ENCODE measurements around the gene ULBP2. TPM values are rescaled to one million over a fixed set of nuclear protein-coding genes. Genes with fewer than 3 reads are reported as not detected.
"Not testable (repeated sequence)": the region's sequence is repeated elsewhere in the genome, so short reads cannot be mapped to it uniquely, and the experiment has no call there.

The ULBP2 gene
- total RNA-seq, 1 donor from 2014 or later: 2.0 TPM

DNA sequence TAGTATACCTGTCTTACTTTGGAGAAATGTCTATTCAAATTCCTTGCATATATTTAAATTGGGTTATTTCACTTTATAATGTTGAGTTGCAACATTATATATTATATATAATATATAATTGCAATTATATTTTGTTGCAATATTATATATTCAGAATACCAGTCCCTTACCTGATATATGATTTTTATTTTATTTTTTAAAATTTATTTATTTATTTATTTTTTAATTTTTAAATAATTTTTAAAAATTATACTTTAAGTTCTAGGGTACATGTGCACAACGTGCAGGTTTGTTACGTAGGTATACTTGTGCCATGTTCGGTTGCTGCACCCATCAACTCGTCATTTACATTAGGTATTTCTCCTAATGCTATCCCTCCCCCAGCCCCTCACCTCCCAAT is 14.8 kb upstream of the ULBP2 start:
- not testable (repeated sequence) for DNase-seq

DNA sequence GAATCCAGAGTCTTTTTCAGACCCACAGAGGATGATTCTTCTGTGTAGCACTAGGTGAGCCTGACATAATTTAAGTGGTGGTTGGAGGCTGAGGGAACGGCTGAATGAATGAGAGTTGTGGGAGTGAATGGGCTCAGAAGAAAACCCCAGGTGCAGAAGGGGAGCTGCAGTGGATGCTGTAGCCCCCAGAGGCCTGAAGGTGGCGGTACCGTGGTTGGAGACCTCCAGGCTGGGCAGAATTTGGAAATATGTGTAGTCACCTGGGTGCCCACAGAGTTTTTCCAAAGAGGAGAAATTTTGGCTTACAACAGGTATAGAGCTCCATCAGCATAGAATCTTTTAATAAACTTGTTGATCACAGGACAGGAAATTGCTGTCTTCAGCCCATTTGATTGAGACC is 12.4 kb upstream of the ULBP2 start:
- DNase-seq: peak; percentile 40

DNA sequence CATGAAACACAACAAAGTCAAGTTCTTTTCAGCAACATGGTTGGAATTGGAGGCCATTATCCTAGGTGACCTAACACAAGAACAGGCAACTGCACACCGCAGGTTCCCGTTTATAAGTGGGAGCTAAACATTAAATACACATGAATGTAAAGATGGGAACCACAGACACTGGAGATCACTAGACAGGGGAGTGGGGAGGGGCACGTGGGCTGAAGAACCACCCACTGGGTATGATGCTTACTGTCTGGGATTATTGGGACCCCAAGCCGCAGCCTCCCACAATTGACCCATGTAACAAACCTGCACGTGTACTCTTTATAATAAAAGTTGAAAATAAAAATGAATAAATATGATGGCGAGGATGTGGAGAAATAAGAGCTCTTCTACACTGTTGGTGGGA is 10.3 kb upstream of the ULBP2 start:
- DNase-seq: no peak

DNA sequence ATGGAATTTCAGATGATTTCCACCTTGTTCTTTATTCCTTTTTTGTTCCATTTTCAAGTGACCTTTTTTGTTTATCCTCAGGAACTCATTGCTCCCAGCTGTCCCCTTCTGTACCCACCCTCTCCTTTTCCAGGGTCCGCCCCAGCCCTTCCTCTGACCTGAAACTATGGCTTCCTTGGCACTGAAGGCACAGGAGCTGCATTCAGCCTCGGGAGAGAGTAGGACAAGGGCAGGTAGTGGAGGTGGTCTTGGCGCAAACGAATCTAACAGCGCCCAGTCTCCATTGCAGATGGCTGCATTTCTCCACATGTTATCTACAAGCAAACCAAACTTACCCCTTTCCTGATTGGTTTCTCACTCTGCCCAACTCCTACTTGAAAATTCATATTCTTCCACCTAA is 8.8 kb upstream of the ULBP2 start:
- no peak for DNase-seq

DNA sequence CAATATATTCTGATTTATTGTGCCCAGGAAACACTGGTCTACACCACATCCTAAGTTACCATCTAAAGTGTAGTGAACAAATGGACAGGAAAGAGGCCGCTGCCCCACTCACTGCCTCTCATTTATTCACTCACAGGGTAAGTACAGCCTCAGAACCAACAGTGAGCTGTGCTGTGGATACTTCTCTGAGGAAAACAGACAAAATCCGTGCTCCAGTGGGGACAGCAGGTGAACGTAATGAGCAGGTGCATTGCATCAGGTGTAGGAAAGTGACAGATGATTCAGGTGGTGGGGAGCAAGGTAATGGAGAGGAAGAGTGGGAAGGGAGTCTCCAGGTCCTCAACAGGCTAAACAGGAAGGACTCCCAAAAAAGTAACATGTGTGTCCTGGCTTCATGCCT is 8.4 kb upstream of the ULBP2 start:
- DNase-seq: no peak

DNA sequence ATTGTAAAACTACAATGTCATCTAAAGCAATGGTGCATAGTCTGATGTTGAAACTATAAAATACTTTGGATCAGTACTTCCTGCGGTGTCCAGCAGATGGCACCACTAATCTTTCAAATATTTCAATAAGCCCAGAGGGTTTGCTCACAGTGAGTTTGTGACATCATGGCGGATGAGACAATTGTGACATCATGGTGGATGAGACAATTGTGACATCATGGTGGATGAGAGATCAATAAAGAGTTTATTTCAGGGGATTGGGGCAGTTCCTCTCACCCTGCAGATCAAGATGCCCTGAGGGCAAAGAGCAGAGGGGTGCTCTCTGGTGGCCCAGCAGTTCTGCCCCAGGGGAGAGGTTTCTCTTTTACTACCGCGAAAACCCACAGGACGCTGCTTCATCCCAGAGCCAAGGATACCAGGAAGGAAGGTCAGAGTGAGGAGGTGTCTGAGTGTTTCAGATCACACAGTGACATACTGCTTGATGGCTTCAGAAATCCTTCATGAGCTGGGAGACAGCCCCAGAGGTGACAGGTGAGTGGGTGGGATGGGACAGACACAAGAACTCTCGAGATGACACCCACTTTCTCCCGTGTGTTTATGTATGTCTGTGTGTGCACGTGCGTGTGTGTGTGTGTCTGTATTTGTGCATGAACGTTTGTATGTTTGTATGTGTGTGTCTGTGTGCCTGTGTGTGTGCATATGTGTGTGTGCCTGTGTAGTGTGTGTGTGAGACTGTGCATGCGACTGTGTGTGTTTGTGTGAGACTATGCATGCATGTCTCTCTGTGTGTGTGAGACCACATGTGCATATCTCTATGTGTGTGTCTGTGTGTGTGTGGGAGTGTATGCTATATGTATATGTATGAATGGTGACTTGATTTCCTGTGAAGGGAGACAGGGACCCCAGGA is 7.3 kb upstream of the ULBP2 start:
- DNase-seq: peak; percentile 86

DNA sequence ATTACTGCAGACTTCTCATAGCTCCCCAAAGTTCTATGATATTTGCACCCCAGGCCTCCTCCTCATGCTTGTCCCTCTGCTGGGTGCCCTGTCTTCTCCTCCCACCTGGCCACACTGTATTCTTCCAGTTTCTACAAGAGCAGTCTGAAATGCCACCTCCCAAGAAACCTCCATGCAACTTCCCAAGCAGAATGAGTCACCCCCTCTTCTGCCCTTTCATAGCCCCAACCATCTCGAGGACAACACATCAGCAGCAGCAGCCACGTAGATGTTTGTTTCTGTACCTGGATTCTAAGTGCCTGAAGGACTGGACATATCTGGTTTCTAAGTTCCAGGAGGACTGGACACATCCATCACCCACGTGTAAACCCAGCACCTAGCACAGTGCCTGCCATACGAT is 6.6 kb upstream of the ULBP2 start:
- DNase-seq: no peak

DNA sequence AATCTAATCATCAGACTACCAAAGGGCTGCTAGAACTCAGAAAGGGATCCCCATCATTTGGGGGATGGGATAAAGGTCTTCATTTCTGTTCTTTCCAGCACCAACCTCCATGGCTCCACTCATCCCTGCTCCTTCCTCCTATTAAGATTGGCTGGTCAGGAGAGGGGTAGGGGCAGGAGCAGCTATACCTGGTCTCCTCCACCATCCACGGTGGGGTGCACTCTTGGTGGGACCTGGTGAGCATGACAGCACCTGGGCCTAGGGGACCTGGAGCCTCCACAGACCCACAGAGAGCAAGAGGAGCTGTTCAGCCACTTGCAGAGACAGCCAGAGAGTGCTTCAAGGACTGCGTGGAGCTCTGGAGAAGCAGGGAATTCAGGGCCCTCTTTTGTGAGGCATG is 6.1 kb upstream of the ULBP2 start:
- no peak for DNase-seq

DNA sequence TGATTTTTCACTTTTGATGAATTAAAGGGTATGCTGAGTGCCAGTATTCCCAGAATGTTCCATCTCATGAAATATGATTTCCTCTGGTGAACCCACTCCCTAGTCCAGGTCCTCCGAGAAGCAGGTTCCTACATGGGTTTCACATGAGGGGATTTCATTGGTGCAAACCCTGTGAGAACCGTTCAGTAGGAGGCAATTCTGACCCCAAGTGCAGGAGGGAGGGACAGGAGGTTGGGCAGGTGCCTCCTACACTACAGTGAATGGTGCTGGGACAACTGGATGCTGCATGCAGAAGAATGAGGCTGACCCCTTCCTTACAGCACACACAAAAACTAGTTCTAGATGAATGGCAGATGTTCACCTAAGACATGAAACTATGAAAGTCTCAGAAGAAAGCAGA is 5.1 kb upstream of the ULBP2 start:
- no peak for DNase-seq

DNA sequence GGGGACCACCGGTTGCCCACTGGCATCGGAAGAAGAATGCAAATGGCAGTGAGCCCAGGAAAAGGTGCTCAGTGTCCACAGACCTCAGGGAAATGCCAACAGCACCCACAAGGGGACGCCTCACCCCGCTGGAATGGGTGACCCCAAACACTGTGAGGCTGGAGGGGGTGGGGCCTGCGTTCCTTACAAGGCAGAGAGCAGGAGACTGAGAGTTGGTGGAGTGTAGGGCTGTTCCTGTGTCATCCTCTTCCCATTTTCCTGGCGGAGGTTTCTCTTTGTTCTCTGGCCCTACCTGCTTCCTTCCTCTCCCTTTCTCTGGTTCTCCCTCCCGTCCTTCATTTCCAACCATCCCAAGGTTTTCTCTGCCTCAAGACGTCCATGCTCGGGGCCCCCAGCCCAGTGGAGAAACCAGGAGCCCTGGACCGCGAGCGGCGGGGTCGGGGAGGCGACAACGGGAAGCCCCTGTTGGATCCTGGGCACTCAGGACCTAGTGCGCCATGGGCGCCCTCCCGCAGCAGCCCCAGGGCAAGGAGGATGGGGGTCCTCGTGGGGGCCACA is 3.7 kb upstream of the ULBP2 start:
- DNase-seq: not testable (repeated sequence)

DNA sequence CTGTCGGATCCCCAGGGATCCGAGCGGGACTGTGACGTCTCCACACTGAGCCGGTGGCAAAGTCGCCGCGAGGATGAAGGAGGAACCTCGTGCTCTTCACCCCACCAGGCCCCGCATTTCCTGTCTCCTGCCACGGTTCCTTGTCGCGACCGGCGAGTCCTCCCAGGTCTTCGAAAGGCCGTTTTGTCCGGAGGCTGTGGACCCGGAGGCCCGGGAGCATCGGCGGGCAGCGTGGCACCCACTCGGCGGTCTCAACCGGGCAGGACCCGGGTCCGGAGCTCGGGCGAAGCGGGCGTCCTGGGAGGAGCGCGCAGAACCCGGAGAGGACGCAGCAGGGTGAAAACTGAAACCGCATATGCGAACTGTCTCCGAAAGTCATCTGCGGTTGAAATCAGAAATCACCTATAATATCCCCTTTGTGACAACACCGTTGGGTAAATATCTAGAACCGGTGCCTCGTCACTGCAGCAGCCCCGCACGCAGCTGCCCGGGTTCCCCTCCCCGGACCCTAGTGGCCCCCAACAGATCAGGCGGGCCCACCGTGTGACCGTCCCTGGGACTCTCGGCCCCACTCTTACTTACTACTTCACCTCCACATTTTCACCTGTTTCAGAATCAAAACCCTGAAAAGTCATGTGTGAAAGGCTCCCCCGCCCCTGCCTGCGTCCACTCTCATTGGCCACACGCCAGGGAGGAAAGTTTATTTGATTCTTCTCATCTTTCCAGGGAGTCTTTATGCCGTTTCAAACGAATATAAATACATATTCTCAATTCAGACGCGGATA is 3.1 kb upstream of the ULBP2 start:
- DNase-seq: no peak

DNA sequence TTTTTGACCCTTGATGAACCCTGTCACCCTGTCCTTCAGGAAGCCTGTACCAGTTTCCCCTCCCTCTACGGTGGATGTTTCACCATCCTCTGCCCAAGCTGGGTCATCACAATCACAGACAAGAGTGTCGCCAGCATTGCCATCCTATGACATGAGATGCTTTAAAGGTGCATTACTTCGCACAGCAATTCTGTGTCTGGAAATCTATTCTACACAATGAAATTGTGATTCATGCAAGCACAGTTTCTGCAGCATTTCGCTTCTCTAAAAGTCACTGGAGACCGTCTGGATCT is 2.5 kb upstream of the ULBP2 start:
- DNase-seq: no peak

DNA sequence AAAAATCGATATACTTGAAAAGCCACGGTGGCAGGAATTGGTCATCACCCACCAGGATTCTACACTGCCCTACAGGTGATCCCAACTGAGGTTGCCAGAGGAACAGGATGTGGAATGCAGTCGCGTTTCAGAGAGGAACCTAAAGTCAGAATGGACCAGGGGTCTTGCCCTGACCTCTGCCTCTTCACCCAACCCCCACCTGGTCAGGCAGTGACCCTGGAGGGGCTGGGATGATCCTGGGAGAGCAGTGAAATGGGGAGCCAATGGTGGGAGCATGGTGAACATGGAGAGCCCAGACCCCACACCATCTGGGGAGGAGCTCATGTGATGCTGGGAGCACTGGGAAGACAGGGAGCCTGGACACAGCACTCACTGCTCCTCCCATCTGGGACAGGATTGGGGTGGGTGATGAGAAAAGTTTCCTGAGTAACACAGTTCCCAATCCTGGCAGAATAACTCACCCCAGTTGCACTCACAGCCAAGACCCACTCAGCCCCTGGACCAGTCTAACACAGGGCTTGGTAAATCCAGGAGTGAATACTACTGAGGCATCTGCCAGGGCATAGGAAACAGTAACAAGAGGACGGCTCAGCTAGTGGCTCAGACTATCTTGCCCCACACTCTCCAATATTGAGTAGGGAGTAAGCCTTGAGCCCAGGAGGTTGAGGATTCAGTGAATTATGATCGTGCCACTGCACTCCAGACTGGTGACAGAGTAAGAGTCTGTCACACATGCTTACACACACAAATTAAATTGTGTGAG is 1.7 kb upstream of the ULBP2 start:
- DNase-seq: no peak

DNA sequence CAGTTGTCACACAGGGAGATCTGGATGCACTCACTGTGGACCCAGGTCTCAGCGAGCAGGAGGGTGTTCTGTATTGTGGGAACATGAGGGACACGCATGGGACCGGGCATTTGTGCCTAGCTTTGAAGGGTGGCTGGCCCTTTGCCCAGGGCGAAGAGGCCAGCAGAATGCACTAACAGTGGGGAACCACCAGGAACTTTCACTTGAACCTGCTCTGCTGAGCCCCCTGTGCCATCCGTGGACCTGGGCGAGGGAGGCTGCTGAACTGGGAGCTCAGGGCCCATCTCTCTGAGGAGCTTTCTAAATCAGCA is 1.2 kb upstream of the ULBP2 start:
- no peak for DNase-seq

DNA sequence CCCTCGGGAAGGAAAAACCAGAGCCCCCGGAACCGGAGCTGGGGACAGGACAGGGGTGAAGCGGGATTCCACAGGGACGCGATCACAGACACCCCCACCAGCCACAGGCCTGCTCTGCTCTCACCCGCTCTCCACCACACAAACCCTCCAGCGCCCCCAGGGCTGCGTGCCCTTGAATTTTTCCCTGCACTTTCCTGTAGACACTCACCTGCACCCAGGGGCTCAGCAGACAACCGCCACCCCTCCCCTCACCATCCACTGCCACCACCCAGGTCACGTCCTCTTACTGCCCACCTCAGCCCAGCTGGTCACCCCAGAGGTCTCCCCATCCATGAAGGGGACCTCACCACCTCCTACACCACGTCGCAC is 631 bp downstream of the ULBP2 start:
- peak; percentile 27 for DNase-seq

DNA sequence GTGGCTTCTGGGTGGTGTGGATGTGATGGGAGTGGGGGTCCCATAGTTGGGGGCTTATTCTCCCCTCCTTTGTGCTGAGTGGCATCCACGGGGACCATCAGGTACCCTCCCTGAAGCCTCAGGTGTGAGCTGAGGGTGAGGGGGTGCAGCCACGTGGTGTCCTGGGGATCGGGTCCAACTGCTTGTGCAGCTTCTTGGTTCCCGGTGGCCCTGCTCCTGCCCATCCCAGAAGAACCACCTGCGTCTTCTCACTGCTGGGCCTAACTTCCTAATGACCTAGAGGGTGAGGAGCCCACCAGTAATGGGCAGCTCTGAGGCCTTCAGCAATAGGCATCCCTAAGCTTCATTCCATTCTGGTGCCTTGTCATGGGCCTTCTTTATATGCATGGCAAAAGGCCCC is 1.5 kb downstream of the ULBP2 start:
- not testable (repeated sequence) for DNase-seq

DNA sequence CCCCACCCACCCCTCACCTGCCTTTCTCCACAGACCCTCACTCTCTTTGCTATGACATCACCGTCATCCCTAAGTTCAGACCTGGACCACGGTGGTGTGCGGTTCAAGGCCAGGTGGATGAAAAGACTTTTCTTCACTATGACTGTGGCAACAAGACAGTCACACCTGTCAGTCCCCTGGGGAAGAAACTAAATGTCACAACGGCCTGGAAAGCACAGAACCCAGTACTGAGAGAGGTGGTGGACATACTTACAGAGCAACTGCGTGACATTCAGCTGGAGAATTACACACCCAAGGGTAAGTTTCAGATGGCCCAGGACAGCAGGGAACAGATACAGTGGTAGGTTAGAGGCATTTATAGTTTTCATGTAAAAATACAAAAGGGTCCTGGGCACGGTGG is 3.5 kb downstream of the ULBP2 start:
- DNase-seq: not testable (repeated sequence)

DNA sequence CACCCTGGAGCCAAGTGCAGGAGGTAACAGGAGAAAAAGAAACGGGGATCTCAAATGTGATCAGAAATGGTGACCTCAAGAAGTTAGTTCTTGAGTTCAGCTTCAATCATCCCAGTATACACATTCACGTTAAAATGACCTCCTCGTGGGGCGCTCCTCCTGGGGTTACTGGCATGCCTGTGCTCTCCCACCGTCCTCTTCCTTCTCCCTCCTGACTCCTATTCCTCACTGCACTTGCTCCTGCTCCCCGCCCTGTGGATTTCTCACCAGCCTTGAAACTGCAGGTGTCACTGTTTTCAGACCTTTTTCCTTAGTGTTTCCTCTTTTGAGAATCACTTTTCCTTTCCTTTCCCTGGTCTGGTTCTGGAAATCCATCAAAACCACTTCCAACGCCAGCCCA is 4.8 kb downstream of the ULBP2 start:
- not testable (repeated sequence) for DNase-seq

DNA sequence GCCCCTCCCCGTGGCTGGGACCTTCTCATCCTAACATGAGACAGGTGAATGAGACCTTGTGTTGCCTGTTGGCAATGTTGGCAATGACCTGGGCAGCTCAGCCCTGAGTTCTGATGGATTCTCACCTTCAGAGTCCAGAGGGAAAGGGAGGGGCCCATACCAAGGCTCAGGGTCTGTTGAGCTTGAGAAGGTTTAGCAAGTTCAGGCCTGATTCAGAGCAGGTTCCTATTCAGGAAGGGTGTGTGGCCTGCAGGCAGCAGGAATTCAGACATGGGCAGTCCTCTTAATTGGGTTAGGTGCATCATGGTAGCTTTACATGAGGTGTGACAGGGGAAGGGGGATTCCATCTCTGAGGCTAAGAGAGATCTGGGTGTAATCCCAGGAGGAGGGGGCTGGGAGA is 5.7 kb downstream of the ULBP2 start:
- DNase-seq: not testable (repeated sequence)

DNA sequence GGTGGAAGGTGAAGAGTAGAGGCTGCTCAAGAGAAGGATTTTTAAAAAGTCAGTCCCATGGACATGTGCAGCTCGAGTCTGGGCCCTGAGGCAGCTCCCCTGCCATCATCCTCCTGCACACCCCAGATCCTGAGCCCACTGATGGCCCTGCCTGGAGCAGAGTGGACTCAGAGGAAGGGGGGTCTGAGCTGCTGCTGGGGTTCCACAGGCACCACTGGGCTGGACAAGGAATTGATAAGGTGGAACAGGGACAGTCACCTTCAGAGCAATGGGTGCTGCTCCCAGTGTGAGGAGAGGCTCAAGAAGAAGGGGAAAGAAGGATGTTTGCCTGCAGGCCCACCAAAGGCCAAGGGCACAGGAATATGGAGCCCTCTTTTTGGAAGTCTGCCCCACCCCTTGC is 6.2 kb downstream of the ULBP2 start:
- no peak for DNase-seq

DNA sequence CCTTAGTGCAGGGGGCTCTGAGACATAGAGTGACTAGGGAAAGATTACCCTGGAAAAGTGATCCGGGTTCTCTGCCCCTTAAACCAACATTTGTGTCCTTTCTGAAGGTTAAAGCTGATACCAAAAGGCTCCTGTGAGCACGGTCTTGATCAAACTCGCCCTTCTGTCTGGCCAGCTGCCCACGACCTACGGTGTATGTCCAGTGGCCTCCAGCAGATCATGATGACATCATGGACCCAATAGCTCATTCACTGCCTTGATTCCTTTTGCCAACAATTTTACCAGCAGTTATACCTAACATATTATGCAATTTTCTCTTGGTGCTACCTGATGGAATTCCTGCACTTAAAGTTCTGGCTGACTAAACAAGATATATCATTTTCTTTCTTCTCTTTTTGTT is 6.8 kb downstream of the ULBP2 start:
- no peak for DNase-seq

DNA sequence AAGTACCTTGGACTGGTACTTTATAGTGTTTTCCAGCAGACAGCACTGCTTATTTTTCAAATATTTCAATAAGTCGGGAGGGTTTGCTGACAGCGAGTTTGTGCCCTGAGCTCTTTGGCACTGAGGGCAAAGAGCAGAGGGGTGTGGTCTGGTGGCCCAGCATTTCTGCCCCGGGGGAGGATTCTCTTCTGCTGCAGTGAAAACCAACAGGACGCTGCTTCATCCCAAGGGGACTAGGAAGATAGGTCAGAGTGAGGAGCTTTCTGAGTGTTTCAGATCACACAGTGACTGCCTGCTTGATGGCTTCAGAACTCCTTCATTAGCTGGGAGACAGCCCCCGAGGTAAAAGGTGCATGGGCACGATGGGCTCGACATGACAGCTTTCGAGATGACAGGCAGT is 8.6 kb downstream of the ULBP2 start:
- no peak for DNase-seq

DNA sequence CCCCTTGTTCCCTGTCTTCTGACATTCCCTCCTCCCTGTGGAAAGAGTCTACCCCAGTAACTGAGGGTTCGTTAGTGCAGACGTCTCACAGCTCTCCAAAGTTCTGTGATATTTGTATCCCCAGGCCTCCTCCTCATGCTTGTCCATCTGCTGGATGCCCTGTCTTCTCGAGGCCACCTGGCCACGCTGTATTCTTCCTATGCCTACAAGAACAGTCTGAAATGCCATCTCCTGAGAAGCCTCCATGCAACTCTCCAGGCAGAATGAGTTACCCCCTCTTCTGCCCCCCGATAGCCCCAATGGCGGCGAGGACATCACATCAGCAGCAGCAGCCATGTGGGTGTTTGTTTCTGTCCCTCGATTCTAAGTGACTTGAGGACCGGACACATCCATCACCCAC is 9.3 kb downstream of the ULBP2 start:
- no peak for DNase-seq
